SK-N-SH (cell line): Measurements from ENCODE around the gene EML1. TPM values are rescaled to one million over a fixed set of nuclear protein-coding genes. Genes with fewer than 3 reads are reported as not detected.

Experiments
- CTCF ChIA-PET: fragments of 300-600, 350-600 bp; formaldehyde crosslinking; extraction: SDS; loops from one replicate; lab custom pipeline; 2021; lab: Yijun Ruan, JAX
- POLR2A ChIA-PET: fragments of 350-600 bp; sonication (Branson Sonifier 250); formaldehyde crosslinking; extraction: SDS; loops from one replicate; lab custom pipeline; 2020; ENCODE audit warnings: antibody characterized with exemption, inconsistent platforms; lab: Yijun Ruan, JAX
- DNase-seq: peaks from one replicate; pipeline ENCODE4 v3.0.0; 2012
- H2AFZ ChIP-seq: fragments of 200-600 bp; sonication (generic); 2 replicates; pipeline ENCODE4 v1.8.1; 2016; ENCODE audit warnings: antibody characterized with exemption, mild to moderate bottlenecking, low read depth
- H3F3A ChIP-seq: fragments of 200-600 bp; sonication (generic); replicated peaks from 2 replicates; pipeline ENCODE3; 2016; ENCODE audit warnings: antibody characterized with exemption, mild to moderate bottlenecking; ENCODE audit not compliant: insufficient read depth
- H3K27ac ChIP-seq, 2 experiments: fragments of 200-500 bp in 1 of 2; fragments of 200-600 bp in 1 of 2; sonication (Bioruptor generic) in 1 of 2; sonication (generic), shearing (Covaris generic) in 1 of 2; 2 replicates each; pipeline versions ENCODE4 v1.5.1 to v1.6.1; 2014 to 2016; ENCODE audit warnings: low read depth in 2 of 2, inconsistent platforms in 1 of 2, low read length in 1 of 2, mild to moderate bottlenecking in 1 of 2, mixed read lengths in 1 of 2
- H3K27me3 ChIP-seq: fragments of 200-600 bp; sonication (generic), shearing (Covaris generic); 2 replicates; pipeline ENCODE4 v1.6.1; 2016; ENCODE audit warnings: mixed run types; ENCODE audit not compliant: insufficient read depth
- H3K36me3 ChIP-seq, 2 experiments: fragments of 200-500 bp in 1 of 2; fragments of 200-600 bp in 1 of 2; sonication (Bioruptor generic) in 1 of 2; sonication (generic) in 1 of 2; replicated peaks in 1 of 2; 2 replicates each; pipeline versions ENCODE3 to v1.5.1; 2014 to 2016; ENCODE audit warnings: low read length in 1 of 2, mild to moderate bottlenecking in 1 of 2; ENCODE audit not compliant: insufficient read depth in 2 of 2, control insufficient read depth in 1 of 2
- H3K4me1 ChIP-seq, 2 experiments: fragments of 200-500 bp in 1 of 2; fragments of 200-600 bp in 1 of 2; sonication (Bioruptor generic) in 1 of 2; sonication (generic), shearing (Covaris generic) in 1 of 2; 2 replicates each; pipeline versions ENCODE4 v1.5.1 to v1.6.1; 2014 to 2016; ENCODE audit warnings: low read depth in 1 of 2, low read length in 1 of 2, mixed run types in 1 of 2; ENCODE audit not compliant: insufficient read depth in 2 of 2, control insufficient read depth in 1 of 2
- H3K4me2 ChIP-seq: fragments of 200-600 bp; sonication (generic), shearing (Covaris generic); 2 replicates; pipeline ENCODE4 v1.6.1; 2017; ENCODE audit warnings: mixed run types
- H3K4me3 ChIP-seq, 2 experiments: fragments of 200-500 bp in 1 of 2; fragments of 200-600 bp in 1 of 2; sonication (Bioruptor generic) in 1 of 2; sonication (generic), shearing (Covaris generic) in 1 of 2; 2 replicates each; pipeline versions ENCODE4 v1.5.1 to v1.8.1; 2014 to 2016; ENCODE audit warnings: low read depth in 2 of 2, inconsistent platforms in 1 of 2, low read length in 1 of 2, mild to moderate bottlenecking in 1 of 2, mixed read lengths in 1 of 2, moderate library complexity in 1 of 2
- H3K79me2 ChIP-seq: fragments of 200-600 bp; sonication (generic); 2 replicates; pipeline ENCODE4 v1.8.1; 2017; ENCODE audit warnings: mild to moderate bottlenecking; ENCODE audit not compliant: insufficient read depth
- H3K9ac ChIP-seq: fragments of 200-600 bp; sonication (generic); 2 replicates; pipeline ENCODE4 v1.6.1; 2017; ENCODE audit warnings: mixed run types
- H3K9me2 ChIP-seq: fragments of 200-600 bp; sonication (generic); 2 replicates; pipeline ENCODE4 v1.6.1; 2017; ENCODE audit warnings: mixed run types
- H3K9me3 ChIP-seq: fragments of 200-600 bp; sonication (generic); 2 replicates; pipeline ENCODE4 v1.6.1; 2017; ENCODE audit warnings: mixed run types, mild to moderate bottlenecking, moderate library complexity
- H4K20me1 ChIP-seq: fragments of 200-600 bp; sonication (generic); 2 replicates; pipeline ENCODE4 v1.6.1; 2017; ENCODE audit warnings: mild to moderate bottlenecking, mixed run types; ENCODE audit not compliant: insufficient read depth
- CHD2 ChIP-seq: fragments of 150-350 bp; IDR thresholded peaks from 2 replicates; pipeline ENCODE4 v1.6.1; 2018; ENCODE audit warnings: low read length; ENCODE audit not compliant: partially characterized antibody
- ELF1 ChIP-seq: IDR thresholded peaks from 2 replicates; pipeline ENCODE4 v1.4.0; 2012
- EP300 ChIP-seq, 2 experiments: IDR thresholded peaks; 2 replicates each; pipeline versions ENCODE4 v1.4.0 to v1.6.1; 2012; ENCODE audit warnings: borderline replicate concordance in 1 of 2, low read depth in 1 of 2, low read length in 1 of 2
- FOSL2 ChIP-seq: IDR thresholded peaks from 2 replicates; pipeline ENCODE4 v1.4.0; 2012; ENCODE audit warnings: low read depth, mild to moderate bottlenecking, moderate library complexity, borderline replicate concordance
- FOXM1 ChIP-seq: IDR thresholded peaks from 2 replicates; pipeline ENCODE4 v1.4.0; 2012; ENCODE audit warnings: low read depth, mild to moderate bottlenecking
- GABPA ChIP-seq: IDR thresholded peaks from 2 replicates; pipeline ENCODE4 v1.4.0; 2012; ENCODE audit warnings: low read depth, mild to moderate bottlenecking
- IRF3 ChIP-seq: fragments of 150-350 bp; IDR thresholded peaks from 2 replicates; pipeline ENCODE4 v1.6.1; 2016; ENCODE audit warnings: mild to moderate bottlenecking, low read depth, low read length
- JUND ChIP-seq: IDR thresholded peaks from 2 replicates; pipeline ENCODE4 v1.4.0; 2012
- MEF2A ChIP-seq: IDR thresholded peaks from 2 replicates; pipeline ENCODE4 v1.4.0; 2012; ENCODE audit warnings: low read depth, borderline replicate concordance
- NRF1 ChIP-seq: IDR thresholded peaks from 2 replicates; pipeline ENCODE4 v1.6.1; 2012; ENCODE audit warnings: low read depth, mild to moderate bottlenecking, low read length
- RAD21 ChIP-seq: IDR thresholded peaks from 2 replicates; pipeline ENCODE4 v1.6.1; 2012; ENCODE audit warnings: mild to moderate bottlenecking, low read length
- RCOR1 ChIP-seq: fragments of 150-350 bp; IDR thresholded peaks from 2 replicates; pipeline ENCODE4 v1.6.1; 2017; ENCODE audit warnings: antibody characterized with exemption, low read length
- REST ChIP-seq: IDR thresholded peaks from 2 replicates; pipeline ENCODE4 v1.6.1; 2012; ENCODE audit warnings: mild to moderate bottlenecking, low read depth, low read length, moderate library complexity
- RFX5 ChIP-seq: IDR thresholded peaks from 2 replicates; pipeline ENCODE4 v1.6.1; 2012; ENCODE audit warnings: mild to moderate bottlenecking, improper control_type of control experiment, low read length
- RXRA ChIP-seq: IDR thresholded peaks from 2 replicates; pipeline ENCODE4 v1.4.0; 2012; ENCODE audit warnings: low read depth, mild to moderate bottlenecking, borderline replicate concordance
- SIN3A ChIP-seq: IDR thresholded peaks from 2 replicates; pipeline ENCODE4 v1.6.1; 2012; ENCODE audit warnings: low read depth, mild to moderate bottlenecking, low read length, moderate library complexity, borderline replicate concordance
- TEAD4 ChIP-seq: IDR thresholded peaks from 2 replicates; pipeline ENCODE4 v1.4.0; 2012; ENCODE audit warnings: mild to moderate bottlenecking, borderline replicate concordance; ENCODE audit not compliant: insufficient read depth
- USF2 ChIP-seq: fragments of 150-350 bp; IDR thresholded peaks from 2 replicates; pipeline ENCODE4 v1.6.1; 2017; ENCODE audit warnings: antibody characterized with exemption, low read length, low read depth, borderline replicate concordance
- YY1 ChIP-seq: IDR thresholded peaks from 2 replicates; pipeline ENCODE4 v1.4.0; 2012; ENCODE audit warnings: low read depth, mild to moderate bottlenecking
- WGBS: methylation state at CpG from one replicate; pipeline ENCODE4 v1.1.6; 2017; ENCODE audit warnings: low lambda C conversion rate; 5-methylcytosine and 5-hydroxymethylcytosine counted together
- polyA plus RNA-seq, 3 experiments: library from polyadenylated mRNA; depleted of rRNA; stranded (reverse); fragments of >200 nt; gene quantifications; 2 replicates each; pipeline ENCODE4 v1.2.3, GENCODE V29; 2012

EML1 gene
- polyA plus RNA-seq, 1 of the 3 experiments (the other 2 are of a cell fraction): 6.3 TPM

- H3K27me3 ChIP-seq: no peaks in the 10 kb centered on the region
- ChIA-PET CTCF (interaction anchor here (0.6 to 1.4 kb wide), 7 partner anchors 14 to 218 kb away, joined by 3 to 5 read pairs (median 3); no protein-coding TSS in a partner anchor), POLR2A (no interaction called here)
- H3K4me3 ChIP-seq: no peak overlapping the region
- H2AFZ ChIP-seq: no peak overlapping the region
- no peaks in the 10 kb centered on the region for H3K9me3 ChIP-seq
- 98% methylated on average over 3 of the region's 3 CpGs for WGBS
- H3K9ac ChIP-seq: no peak overlapping the region
- H4K20me1 ChIP-seq: no peaks in the 10 kb centered on the region
- TF ChIP-seq USF2 (no peak), ELF1 (no peak), JUND (no peak), RAD21 (no peak), RXRA (no peak), YY1 (no peak), EP300 (IDR thresholded peaks at IDR 0.05; ENCODE audit: borderline replicate concordance in 1 of 2, low read depth in 1 of 2, low read length in 1 of 2) (no peak), TEAD4 (no peak), FOXM1 (no peak), SIN3A (no peak), RCOR1 (no peak), IRF3 (no peak), MEF2A (no peak), REST (no peak), FOSL2 (no peak), RFX5 (no peak), NRF1 (no peak), GABPA (no peak), CHD2 (no peak)
- H3K79me2 ChIP-seq: no peaks in the 10 kb centered on the region
- peaks cover 0 to 29% of the 10 kb centered on the region in 2 experiments; a peak in 2 of 4 replicates for H3K4me1 ChIP-seq
- H3K9me2 ChIP-seq: no peaks in the 10 kb centered on the region
- peaks cover 0 to 32% of the 10 kb centered on the region in 2 experiments for H3K36me3 ChIP-seq
- no peak for DNase-seq
- peaks cover 3% of the 10 kb centered on the region for H3F3A ChIP-seq
- H3K4me2 ChIP-seq: no peak overlapping the region
- H3K27ac ChIP-seq: no peak overlapping the region
Measured at GRCh38 chr14:99870617-99871016, 77.4 kb downstream of the EML1 start.
